Glomerular visceral epithelial cell (primary cell): Measurements from ENCODE around the gene RALGPS1.

Experiments
- DNase-seq: peaks from one replicate; pipeline ENCODE4 v3.0.0-alpha.2; 2016; ENCODE audit errors: extremely low spot score

The RALGPS1 gene

DNA sequence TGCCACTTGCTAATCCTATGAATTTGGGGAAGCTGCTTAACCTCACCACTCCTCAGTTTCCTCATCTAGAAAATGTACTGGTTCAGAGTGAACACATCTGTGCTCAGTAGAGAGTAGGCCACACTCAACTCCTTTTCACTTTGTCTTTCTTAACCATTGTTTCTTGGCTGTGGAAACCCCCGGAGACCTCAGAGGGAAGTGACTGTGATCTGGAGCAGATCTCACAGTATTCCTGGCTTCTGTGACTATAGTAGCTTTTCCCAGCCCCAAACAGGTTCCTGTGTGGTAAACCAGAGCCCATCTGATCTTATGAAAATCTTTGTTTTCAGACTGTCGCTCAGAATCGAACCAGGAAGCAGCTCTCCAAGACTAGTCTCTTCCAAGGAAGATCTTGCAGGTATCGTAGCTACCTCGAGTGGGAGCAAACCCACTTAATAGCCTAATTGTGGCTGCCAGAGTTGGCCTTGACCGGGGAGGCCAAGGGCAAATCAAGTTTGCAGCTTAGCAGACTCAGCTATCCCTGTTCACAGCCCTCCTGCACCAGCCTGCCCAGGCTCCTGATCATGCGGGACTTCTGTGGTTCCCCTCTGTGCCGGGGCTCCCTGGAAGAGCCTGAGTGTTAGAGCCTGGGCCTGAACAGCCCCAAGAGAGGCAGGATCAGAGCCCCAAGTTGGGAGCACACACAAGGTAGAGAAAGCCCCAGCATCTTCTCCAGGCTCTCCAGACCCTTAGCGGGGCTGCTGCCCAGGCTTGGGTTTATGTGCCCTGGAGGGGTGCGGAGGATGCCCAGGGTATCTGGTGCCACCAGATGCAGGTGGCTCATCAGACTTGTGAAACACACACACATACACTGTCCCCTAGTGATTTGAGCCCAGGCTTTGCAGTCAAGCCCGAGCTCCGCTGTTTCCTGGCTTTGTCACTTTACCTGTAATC, 260.1 kb downstream of the RALGPS1 start:
- DNase-seq: no peak

GRCh38 chr9:127175319-127175715, 260.7 kb downstream of the RALGPS1 start:
- DNase-seq: no peak

DNA sequence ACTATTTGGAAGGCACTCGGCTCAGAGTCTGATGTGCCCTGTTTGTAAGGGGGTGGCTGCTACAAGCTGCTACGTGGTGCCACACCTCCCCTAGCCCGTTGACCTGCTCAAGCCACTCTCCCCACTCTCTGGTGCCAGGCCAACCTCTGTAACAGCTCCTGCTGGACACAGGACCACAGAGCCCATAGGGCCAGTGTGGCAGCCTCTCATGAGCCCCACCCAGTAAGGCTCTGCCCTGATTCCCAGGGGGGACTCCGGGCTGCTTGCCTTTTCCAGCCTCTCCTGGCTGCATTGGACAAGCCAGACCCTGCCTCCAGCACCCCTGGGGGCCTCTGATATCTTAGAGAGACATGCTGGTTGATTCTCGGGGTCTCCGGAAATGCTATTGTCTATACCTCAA, 261.2 kb downstream of the RALGPS1 start:
- no peak for DNase-seq

- no peak for DNase-seq
Observed at GRCh38 chr9:127176631-127177030, 262.0 kb downstream of the RALGPS1 start.

DNA sequence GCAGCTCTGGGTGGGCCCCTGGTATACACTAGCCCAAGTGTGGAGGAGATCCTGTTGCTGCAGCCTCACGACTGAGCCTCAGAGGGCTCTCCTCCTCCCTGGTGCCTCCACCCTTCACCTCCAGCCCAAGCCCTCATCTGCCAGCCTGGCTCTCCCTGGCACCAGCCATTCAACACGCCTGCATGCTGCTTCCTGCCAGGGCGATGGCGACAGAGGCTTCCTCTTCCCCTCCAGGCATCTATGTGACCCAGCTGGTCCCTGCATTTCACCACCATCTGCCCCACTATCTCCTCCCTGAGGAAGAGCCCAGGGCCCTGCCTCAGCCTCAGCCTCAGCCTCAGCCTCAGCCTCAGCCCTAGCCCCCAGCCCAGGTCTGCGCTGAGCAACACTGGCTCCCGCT, 262.6 kb downstream of the RALGPS1 start:
- DNase-seq: no peak

GRCh38 chr9:127177665-127178265, 263.2 kb downstream of the RALGPS1 start:
- DNase-seq: no peak

- no peak for DNase-seq
Observed at GRCh38 chr9:127178686-127179632, 264.4 kb downstream of the RALGPS1 start.

DNA sequence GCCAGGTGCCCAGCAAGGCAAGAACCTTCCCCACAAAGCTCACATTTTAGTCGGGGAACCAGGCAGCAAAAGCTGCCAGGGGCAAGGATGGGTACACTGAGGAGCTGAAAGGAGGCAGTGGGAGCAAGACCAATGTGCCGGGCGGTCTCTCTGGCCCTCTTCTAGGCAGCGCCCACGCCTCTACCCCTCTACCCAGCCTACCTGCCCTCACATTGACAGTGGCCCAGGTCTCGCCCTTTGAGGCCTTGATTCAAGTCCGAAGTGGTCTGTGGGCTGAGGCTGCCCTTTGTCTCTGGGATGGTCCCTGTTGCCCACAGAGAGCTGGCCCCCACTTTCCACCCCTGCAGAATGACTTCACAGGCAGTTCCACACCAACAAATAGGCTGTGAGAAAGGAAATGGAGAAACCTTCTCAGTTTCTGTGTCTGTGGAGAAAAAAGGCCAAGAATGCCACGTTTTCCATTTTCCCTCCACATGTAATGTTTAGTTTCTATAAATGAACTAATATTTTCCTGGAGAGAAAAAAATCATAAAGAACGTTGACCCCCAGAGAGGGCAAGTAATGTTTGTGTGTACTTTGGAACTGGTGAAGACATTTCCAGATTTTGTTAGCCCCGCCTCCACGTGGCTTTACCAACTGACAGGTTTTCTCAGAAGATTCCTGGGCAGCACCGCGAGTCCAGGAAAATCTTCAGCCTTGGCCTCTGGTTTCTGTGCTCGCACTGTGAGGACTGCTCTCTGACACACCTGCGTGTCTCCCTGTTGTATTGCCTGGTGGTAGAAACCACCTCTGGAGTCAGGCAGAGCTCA, 265.3 kb downstream of the RALGPS1 start:
- DNase-seq: no peak

- no peak for DNase-seq
Observed at GRCh38 chr9:127180457-127181314, 266.1 kb downstream of the RALGPS1 start.

DNA sequence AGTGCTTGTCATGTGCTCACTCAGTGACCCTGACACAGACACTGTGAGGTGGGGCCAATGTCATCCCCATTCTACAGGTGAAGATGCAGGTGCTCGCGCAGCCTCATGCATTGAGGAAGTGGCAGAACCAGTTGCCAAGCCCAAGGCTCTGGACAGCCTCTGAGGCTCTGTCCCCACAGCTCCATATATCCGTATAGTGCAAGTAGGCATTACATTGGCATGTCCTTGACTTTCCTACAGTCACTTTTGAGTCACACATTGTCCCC, 266.7 kb downstream of the RALGPS1 start:
- DNase-seq: no peak

- no peak for DNase-seq
Observed at GRCh38 chr9:127181595-127182190, 267.1 kb downstream of the RALGPS1 start.

DNA sequence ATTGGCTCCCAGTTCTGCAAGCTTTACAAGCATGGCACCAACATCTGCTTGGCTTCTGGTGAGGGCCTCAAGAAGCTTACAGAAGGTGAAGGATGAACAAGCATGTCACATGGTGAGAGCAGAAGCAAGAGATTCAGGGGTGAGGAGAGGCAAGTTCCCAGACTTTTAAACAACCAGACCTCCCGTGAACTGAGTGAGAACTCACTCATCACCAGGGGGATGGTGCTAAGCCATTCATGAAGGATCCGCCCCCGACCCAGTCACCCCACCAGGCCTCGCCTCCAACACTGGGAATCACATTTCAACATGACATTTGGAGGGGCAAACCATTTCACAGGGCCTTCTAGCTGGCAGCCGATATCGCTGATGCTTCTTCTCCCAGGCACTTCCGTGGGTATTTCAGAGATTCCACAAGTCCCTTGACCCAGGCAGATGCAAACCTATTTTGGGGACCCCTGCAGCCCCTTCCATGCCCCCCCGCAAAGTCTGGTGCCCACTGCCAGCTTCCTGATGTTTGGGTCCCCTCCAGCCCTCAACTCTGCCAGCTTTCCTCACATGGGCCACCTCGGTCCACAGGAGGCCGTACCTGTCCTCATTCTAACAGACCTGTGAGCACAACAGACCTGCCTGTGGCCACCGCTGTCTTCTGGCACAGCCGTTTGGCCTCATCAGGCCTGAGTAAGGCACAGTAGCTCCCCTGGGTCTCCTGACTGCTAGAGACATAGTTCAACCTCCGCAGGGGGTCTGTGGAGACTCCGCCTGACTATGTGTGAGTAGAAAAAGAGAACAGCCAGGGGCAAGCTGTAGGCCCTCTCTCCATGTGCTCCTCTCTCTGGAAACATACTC, 268.5 kb downstream of the RALGPS1 start:
- DNase-seq: no peak

- no peak for DNase-seq
Observed at GRCh38 chr9:127183814-127184582, 269.4 kb downstream of the RALGPS1 start.

GRCh38 chr9:127184641-127185040, 270.1 kb downstream of the RALGPS1 start:
- DNase-seq: no peak

DNA sequence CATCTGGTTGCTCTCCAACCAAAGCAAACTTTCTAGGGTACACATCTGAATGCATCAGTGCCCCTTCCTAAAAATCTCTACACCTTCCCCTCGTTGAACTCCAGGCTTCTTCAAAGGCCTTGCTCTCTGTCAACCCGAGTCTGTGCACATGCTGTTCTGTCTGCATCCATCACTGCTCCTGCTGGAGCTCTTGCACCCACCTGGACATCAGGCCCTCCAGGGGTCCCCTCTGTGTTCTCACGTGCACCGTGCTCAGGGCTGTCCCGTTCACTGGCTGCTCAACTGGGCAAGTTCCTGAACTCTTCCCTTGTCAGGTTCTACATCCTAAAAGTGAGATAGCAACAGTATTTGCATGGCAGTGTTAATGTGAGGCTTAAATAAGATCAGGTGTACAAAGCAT, 270.6 kb downstream of the RALGPS1 start:
- DNase-seq: no peak

DNA sequence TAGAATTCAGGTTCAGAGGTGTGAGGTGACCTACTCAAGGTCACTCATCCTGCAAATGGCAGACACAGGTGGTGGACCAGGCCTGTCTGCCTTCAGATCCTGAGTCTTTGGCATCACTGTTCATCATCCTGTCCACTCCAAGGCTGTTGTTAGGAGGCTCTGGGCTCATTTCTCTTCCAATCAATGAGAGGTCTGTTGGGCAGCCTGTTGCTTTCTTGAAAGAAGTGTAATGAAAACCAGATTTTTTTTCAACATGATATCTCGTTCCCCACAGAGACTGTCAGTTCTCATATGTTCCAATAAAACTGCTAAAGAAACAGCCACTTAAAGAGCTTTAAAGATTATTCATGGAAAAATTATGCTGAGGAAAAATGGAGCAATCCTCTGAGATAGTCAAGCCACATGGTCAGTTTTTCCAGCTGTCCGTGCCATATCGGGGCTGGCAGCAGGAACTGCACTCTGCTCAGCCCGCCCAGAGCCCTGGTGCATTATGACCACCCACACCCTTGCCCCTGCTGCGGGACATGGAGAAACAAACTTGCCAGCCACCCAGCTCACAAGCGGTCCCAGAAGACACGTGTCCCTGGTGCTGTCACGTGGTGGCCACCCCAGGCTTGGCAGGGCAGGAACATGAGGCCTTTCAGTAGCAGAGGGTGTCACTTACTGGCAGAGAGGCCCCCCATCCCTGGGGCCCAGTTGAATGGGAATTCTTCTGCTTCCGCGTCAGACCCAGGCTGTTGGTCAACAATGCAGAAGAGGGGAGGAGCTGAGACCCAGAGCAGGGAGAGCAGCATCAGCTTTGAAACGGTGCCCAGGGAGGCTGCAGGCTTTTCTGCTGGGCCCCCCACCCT, 271.6 kb downstream of the RALGPS1 start:
- DNase-seq: no peak

DNA sequence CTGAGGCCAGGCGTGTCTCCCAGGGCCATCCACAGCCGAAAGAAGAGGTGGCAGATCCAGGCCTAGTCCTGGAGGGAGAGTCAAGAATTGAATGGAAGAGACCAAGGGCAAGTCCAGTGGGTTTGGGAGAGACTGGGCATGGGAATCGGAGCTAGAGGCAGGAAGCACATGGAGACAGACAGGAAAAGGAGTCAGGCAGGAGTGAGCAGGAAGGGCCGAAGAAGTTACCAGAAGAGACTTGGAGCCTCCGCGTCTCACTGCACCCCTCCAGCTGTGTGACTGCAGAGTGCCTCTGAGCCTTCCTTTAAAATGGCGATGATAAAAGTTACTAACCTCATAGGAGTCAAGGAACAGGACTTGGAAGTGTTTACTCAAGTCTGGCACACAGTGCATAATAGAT, 272.2 kb downstream of the RALGPS1 start:
- no peak for DNase-seq
